ENCODE measurements around the gene PRDX2. TPM values are rescaled to one million over a fixed set of nuclear protein-coding genes. Genes with fewer than 3 reads are reported as not detected.

PRDX2 gene
- total and polyA plus RNA-seq, 2 of the 4 experiments (the other 2 are of a cell fraction): 371 to 378 TPM

GRCh38 chr19:12837225-12837624 lies 35.6 kb upstream of the PRDX2 start:
- TF ChIP-seq MAFK (IDR thresholded peaks at IDR 0.05; ENCODE audit: low read depth, low read length) (no peak), CTCF (conservative IDR thresholded peaks at IDR 0.05; ENCODE audit: low read depth, low read length) (no peak), BHLHE40 (IDR thresholded peaks at IDR 0.05; ENCODE audit: low read depth, low read length) (no peak), MAZ (IDR thresholded peaks at IDR 0.05; ENCODE audit: borderline replicate concordance, low read depth, low read length) (no peak), SMC3 (IDR thresholded peaks at IDR 0.05; ENCODE audit: low read depth, low read length) (no peak), MXI1 (IDR thresholded peaks at IDR 0.05; ENCODE audit: borderline replicate concordance, low read depth, low read length) (no peak), RFX5 (IDR thresholded peaks at IDR 0.05; ENCODE audit: low read depth, low read length) (no peak), RAD21 (IDR thresholded peaks at IDR 0.05; ENCODE audit: low read length) (no peak), RCOR1 (IDR thresholded peaks at IDR 0.05; ENCODE audit: insufficient replicate concordance, low read length) (no peak), FOS (IDR thresholded peaks at IDR 0.05; ENCODE audit: low read depth, low read length) (no peak), POLR2A (IDR thresholded peaks at IDR 0.05; ENCODE audit: low read depth, low read length) (no peak), NFE2L2 (IDR thresholded peaks at IDR 0.05; ENCODE audit: low read depth, low read length) (no peak), CHD1 (IDR thresholded peaks at IDR 0.05; ENCODE audit: low read depth, low read length) (no peak), CEBPB (IDR thresholded peaks at IDR 0.05; ENCODE audit: low read depth, low read length) (no peak)
- TF ChIP-seq, protein P1, sequence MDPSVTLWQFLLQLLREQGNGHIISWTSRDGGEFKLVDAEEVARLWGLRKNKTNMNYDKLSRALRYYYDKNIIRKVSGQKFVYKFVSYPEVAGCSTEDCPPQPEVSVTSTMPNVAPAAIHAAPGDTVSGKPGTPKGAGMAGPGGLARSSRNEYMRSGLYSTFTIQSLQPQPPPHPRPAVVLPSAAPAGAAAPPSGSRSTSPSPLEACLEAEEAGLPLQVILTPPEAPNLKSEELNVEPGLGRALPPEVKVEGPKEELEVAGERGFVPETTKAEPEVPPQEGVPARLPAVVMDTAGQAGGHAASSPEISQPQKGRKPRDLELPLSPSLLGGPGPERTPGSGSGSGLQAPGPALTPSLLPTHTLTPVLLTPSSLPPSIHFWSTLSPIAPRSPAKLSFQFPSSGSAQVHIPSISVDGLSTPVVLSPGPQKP (IDR thresholded peaks at IDR 0.05; ENCODE audit: borderline replicate concordance, low read depth, low read length): no peak
- TF ChIP-seq, protein P2, sequence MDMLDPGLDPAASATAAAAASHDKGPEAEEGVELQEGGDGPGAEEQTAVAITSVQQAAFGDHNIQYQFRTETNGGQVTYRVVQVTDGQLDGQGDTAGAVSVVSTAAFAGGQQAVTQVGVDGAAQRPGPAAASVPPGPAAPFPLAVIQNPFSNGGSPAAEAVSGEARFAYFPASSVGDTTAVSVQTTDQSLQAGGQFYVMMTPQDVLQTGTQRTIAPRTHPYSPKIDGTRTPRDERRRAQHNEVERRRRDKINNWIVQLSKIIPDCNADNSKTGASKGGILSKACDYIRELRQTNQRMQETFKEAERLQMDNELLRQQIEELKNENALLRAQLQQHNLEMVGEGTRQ (IDR thresholded peaks at IDR 0.05; ENCODE audit: low read depth, low read length): no peak

More at GRCh38 chr19:12837225-12837624, 35.6 kb upstream of the PRDX2 start:
- Histone ChIP-seq H4K8ac (ENCODE audit: low read depth in 2 of 2, low read length in 2 of 2) (no peak overlapping the region), H3K4ac (ENCODE audit: low read depth, low read length) (no peak overlapping the region), H2BK120ac (ENCODE audit: low read depth, low read length) (no peak overlapping the region), H3K79me1 (ENCODE audit: low read depth in 1 of 2, low read length in 2 of 2) (no peaks in the 10 kb centered on the region), H2BK15ac (ENCODE audit: low read depth, low read length) (no peak overlapping the region), H2BK5ac (ENCODE audit: low read depth, low read length, poor library complexity, severe bottlenecking) (no peak overlapping the region), H2AK5ac (ENCODE audit: low read depth, low read length) (no peak overlapping the region), H3K56ac (ENCODE audit: extremely low read depth, insufficient read depth, low read length) (no peak overlapping the region), H3K9me3 (ENCODE audit: control insufficient read depth, insufficient read depth, low read length) (no peaks in the 10 kb centered on the region; the same call in 1 of the 2 replicates), H2AK9ac (replicated peaks; ENCODE audit: low read depth, low read length, poor library complexity) (no peak overlapping the region), H3K27ac (ENCODE audit: insufficient read depth, low read length) (no peak overlapping the region), H3K4me1 (ENCODE audit: control insufficient read depth, insufficient read depth, low read length) (peaks cover 4% of the 10 kb centered on the region; the same call in 1 of the 2 replicates), H2BK20ac (ENCODE audit: low read depth, low read length) (no peak overlapping the region), H4K20me1 (ENCODE audit: insufficient read depth, low read length) (peaks cover 18% of the 10 kb centered on the region), H3K27me3 (ENCODE audit: control insufficient read depth, insufficient read depth, low read length) (peaks cover 70% of the 10 kb centered on the region), H3K4me3 (ENCODE audit: insufficient read depth, low read depth, low read length) (no peak overlapping the region), H3K9me1 (ENCODE audit: insufficient read depth, low read length) (peaks cover 8% of the 10 kb centered on the region; the same call in 1 of the 2 replicates), H3K36me3 (ENCODE audit: control insufficient read depth, insufficient read depth, low read length) (no peaks in the 10 kb centered on the region), H4K91ac (ENCODE audit: insufficient read depth, low read depth, low read length) (no peak overlapping the region), H3K9ac (ENCODE audit: low read depth, low read length) (no peak overlapping the region), H4K5ac (ENCODE audit: low read depth, low read length) (no peak overlapping the region), H3K23ac (ENCODE audit: low read depth, low read length) (no peak overlapping the region), H3K4me2 (ENCODE audit: low read depth, low read length) (no peak overlapping the region), H3K14ac (replicated peaks; ENCODE audit: low read depth, low read length) (no peak overlapping the region), H3K18ac (ENCODE audit: low read depth, low read length) (no peak overlapping the region), H2AFZ (replicated peaks; ENCODE audit: low read length, poor library complexity) (no peak overlapping the region)
- ATAC-seq (ENCODE audit: low read depth) (no peak), DNase-seq (no peak)
- BruUV-seq (replicated peaks): no TSS peak
- in situ Hi-C loops (cut with MboI; ENCODE audit: low sequenced_read_pairs) (loop anchor here (5.0 kb wide), 1 partner anchor 65 kb away; no protein-coding TSS in a partner anchor), dilution Hi-C loops (cut with HindIII; ENCODE audit: low sequenced_read_pairs, unreplicated experiment) (no loop called here), intact Hi-C loops (cut with micrococcal nuclease) (no loop called here)
- 80% methylated on average over 2 of the region's 4 CpGs; no CpG with 5 or more reads in 1 of the 2 experiments for WGBS, 2 experiments (ENCODE audit: extremely low coverage in 2 of 2, insufficient read length in 1 of 2)
- POLR2A ChIA-PET (ENCODE audit: unreplicated experiment): no interaction called here
- CTCF ChIA-PET: interaction anchor here (0.6 to 1.3 kb wide), 3 partner anchors 10 to 40 kb away, joined by 3 to 6 read pairs (median 5); no protein-coding TSS in a partner anchor
